Fibroblast of the aortic adventitia (primary cell): ENCODE measurements around the gene PEX10. TPM values are rescaled to one million over a fixed set of nuclear protein-coding genes. Genes with fewer than 3 reads are reported as not detected.
A peak's percentile ranks its signal among the peaks of the same experiment; 100 is the strongest.

Source experiments
- DNase-seq: peaks from one replicate; pipeline ENCODE4 v3.0.0-alpha.2; 2010; ENCODE audit warnings: low read depth
- H3K4me3 ChIP-seq: 2 replicates; pipeline ENCODE4 v1.5.1; 2011; ENCODE audit warnings: low read depth, mild to moderate bottlenecking, control low read depth, low read length, moderate library complexity
- CTCF ChIP-seq: IDR thresholded peaks from 2 replicates; pipeline ENCODE4 v1.5.1; 2011; ENCODE audit warnings: mild to moderate bottlenecking, low read length, control low read depth, inconsistent platforms; ENCODE audit not compliant: insufficient read depth
- total RNA-seq: library from RNA; depleted of rRNA; stranded (reverse); fragments of >200 nt; gene quantifications from 2 replicates; pipeline ENCODE4 v1.2.3, GENCODE V29; 2012; ENCODE audit warnings: low replicate concordance

The PEX10 gene
- total RNA-seq, 1 donor: 24.9 TPM

- H3K4me3 ChIP-seq: no peak overlapping the region
- no peak for TF ChIP-seq CTCF
- DNase-seq: no peak
Observed at GRCh38 chr1:2386636-2387611, 25.4 kb downstream of the PEX10 start.

- no peak for TF ChIP-seq CTCF
- DNase-seq: no peak
- H3K4me3 ChIP-seq: no peak overlapping the region
Observed at GRCh38 chr1:2385606-2386280, 26.6 kb downstream of the PEX10 start.

GRCh38 chr1:2384941-2385481 lies 27.4 kb downstream of the PEX10 start:
- no peak for DNase-seq
- no peak overlapping the region for H3K4me3 ChIP-seq
- TF ChIP-seq CTCF: no peak

- TF ChIP-seq CTCF: no peak
- DNase-seq: no peak
- H3K4me3 ChIP-seq: no peak overlapping the region
Observed at GRCh38 chr1:2384130-2384860, 28.1 kb downstream of the PEX10 start.

- TF ChIP-seq CTCF: no peak
- no peak overlapping the region for H3K4me3 ChIP-seq
- DNase-seq: no peak
Observed at GRCh38 chr1:2383576-2383975, 28.8 kb downstream of the PEX10 start.

- TF ChIP-seq CTCF: peak; percentile 72
- H3K4me3 ChIP-seq: no peak overlapping the region
- DNase-seq: no peak
Observed at GRCh38 chr1:2382621-2383361, 29.6 kb downstream of the PEX10 start.
